SIG-M5 treated with dmso at 0.1 percent for 504 hours (cell line): ENCODE data around the gene FOXK2.
"Not testable (repeated sequence)": the region's sequence is repeated elsewhere in the genome, so short reads cannot be mapped to it uniquely, and the experiment has no call there.

Source experiments
- DNase-seq: peaks from one replicate; lab custom pipeline; 2025; ENCODE audit not compliant: unreplicated experiment; lab: John Stamatoyannopoulos, UW

FOXK2 gene

GRCh38 chr17:82494236-82495055, 25.1 kb upstream of the FOXK2 start:
- peak; percentile 96 for DNase-seq

- no peak for DNase-seq
These were observed 23.5 kb upstream of the FOXK2 start for GRCh38 chr17:82495844-82496528.

- peak; percentile 84 for DNase-seq
These were observed 22.8 kb upstream of the FOXK2 start for GRCh38 chr17:82496529-82497434.

- peak; percentile 62 for DNase-seq
These were observed 21.8 kb upstream of the FOXK2 start for GRCh38 chr17:82497483-82498405.

GRCh38 chr17:82502207-82502606, 17.3 kb upstream of the FOXK2 start:
- DNase-seq: no peak

GRCh38 chr17:82503094-82503727, 16.3 kb upstream of the FOXK2 start:
- DNase-seq: no peak

- DNase-seq: no peak
These were observed 15.7 kb upstream of the FOXK2 start for GRCh38 chr17:82503728-82504308.

GRCh38 chr17:82505296-82505695, 14.2 kb upstream of the FOXK2 start:
- DNase-seq: no peak

- not testable (repeated sequence) for DNase-seq
These were observed 13.1 kb upstream of the FOXK2 start for GRCh38 chr17:82506402-82506801.

- no peak for DNase-seq
These were observed 11.8 kb upstream of the FOXK2 start for GRCh38 chr17:82507631-82508175.

GRCh38 chr17:82511642-82512041, 7.9 kb upstream of the FOXK2 start:
- not testable (repeated sequence) for DNase-seq

- not testable (repeated sequence) for DNase-seq
These were observed 5.7 kb upstream of the FOXK2 start for GRCh38 chr17:82513864-82514263.

- no peak for DNase-seq
These were observed 2.2 kb upstream of the FOXK2 start for GRCh38 chr17:82517230-82517865.

- DNase-seq: no peak
These were observed 705 bp downstream of the FOXK2 start for GRCh38 chr17:82519971-82520903.

GRCh38 chr17:82524540-82524939, 5.0 kb downstream of the FOXK2 start:
- no peak for DNase-seq

- DNase-seq: no peak
These were observed 6.2 kb downstream of the FOXK2 start for GRCh38 chr17:82525712-82526111.

GRCh38 chr17:82527898-82528297, 8.4 kb downstream of the FOXK2 start:
- no peak for DNase-seq
